Lung (tissue), 12 donors: ENCODE data around the gene LRRC4B. TPM values are rescaled to one million over a fixed set of nuclear protein-coding genes. Genes with fewer than 3 reads are reported as not detected.
"Not testable (repeated sequence)": the region's sequence is repeated elsewhere in the genome, so short reads cannot be mapped to it uniquely, and the experiment has no call there.

Experiments
- ATAC-seq: fragments of 200-7000 bp; cut with Tn5 transposase; one replicate; pipeline ENCODE4 v1.9.1; 2020; ENCODE audit warnings: moderate number of reproducible peaks; ENCODE audit not compliant: insufficient read depth, low FRiP score
- DNase-seq, 3 donors: peaks; one replicate each; pipeline ENCODE4 v3.0.0-alpha.2; 2013 to 2017
- H3K27ac ChIP-seq, 2 donors: one replicate each; pipeline ENCODE4 v1.5.1; 2013; ENCODE audit warnings: mild to moderate bottlenecking in 2 of 2, moderate library complexity in 2 of 2, control low read depth in 1 of 2, inconsistent platforms in 1 of 2, low read depth in 1 of 2, low read length in 1 of 2
- H3K27me3 ChIP-seq, 3 donors: one replicate each; pipeline ENCODE4 v1.5.1; 2013; ENCODE audit warnings: low read length in 2 of 3; ENCODE audit not compliant: control insufficient read depth in 3 of 3, insufficient read depth in 3 of 3
- H3K36me3 ChIP-seq, 4 donors: one replicate each; pipeline ENCODE4 v1.5.1; 2013; ENCODE audit warnings: low read length in 4 of 4, mild to moderate bottlenecking in 1 of 4, moderate library complexity in 1 of 4; ENCODE audit not compliant: control insufficient read depth in 4 of 4, insufficient read depth in 4 of 4
- H3K4me1 ChIP-seq, 5 donors: one replicate each; pipeline ENCODE4 v1.5.1; 2013; ENCODE audit warnings: low read length in 5 of 5, mild to moderate bottlenecking in 2 of 5, moderate library complexity in 1 of 5; ENCODE audit not compliant: control insufficient read depth in 5 of 5, insufficient read depth in 5 of 5
- H3K4me3 ChIP-seq: one replicate; pipeline ENCODE4 v1.5.1; 2013; ENCODE audit warnings: mild to moderate bottlenecking, control low read depth, moderate library complexity
- H3K9ac ChIP-seq, 2 donors: one replicate each; pipeline ENCODE4 v1.5.1; 2013; ENCODE audit warnings: low read length in 2 of 2, control low read depth in 1 of 2; ENCODE audit not compliant: insufficient read depth in 1 of 2
- H3K9me3 ChIP-seq, 4 donors: one replicate each; pipeline ENCODE4 v1.5.1; 2013; ENCODE audit warnings: low read length in 3 of 4, mild to moderate bottlenecking in 1 of 4, moderate library complexity in 1 of 4; ENCODE audit not compliant: control insufficient read depth in 4 of 4, insufficient read depth in 3 of 4
- CTCF ChIP-seq: IDR thresholded peaks from 2 replicates; pipeline ENCODE4 v1.5.1; 2012; ENCODE audit warnings: mild to moderate bottlenecking; ENCODE audit errors: control extremely low read depth, extremely low read depth
- WGBS, 2 donors: extraction: QIAGEN DNeasy Blood & Tissue Kit; methylation state at CpG; one replicate each; pipeline ENCODE4 v1.1.7; 2013; 5-methylcytosine and 5-hydroxymethylcytosine counted together
- polyA plus RNA-seq, 2 donors: library from polyadenylated mRNA; stranded (reverse); fragments of 200-250 nt; gene quantifications; one replicate each; pipeline ENCODE4 v1.2.1, GENCODE V29; 2013
- total RNA-seq, 2 donors: library from RNA; depleted of rRNA in 1 of 2; stranded (reverse); fragments of >200 nt in 1 of 2; gene quantifications; one replicate each; pipeline ENCODE4 v1.2.1, GENCODE V29; 2014 to 2021
- donor health status: control.
- donor health status: control.
- donor health status: Bipolar disorder and iron deficiency.
- donor health status: healthy.
- donor health status: DM: yes; HTN: yes; CAD: no.

LRRC4B gene
- total and polyA plus RNA-seq, 4 donors = 1.7 to 10.8 (median 2.7) TPM

DNA sequence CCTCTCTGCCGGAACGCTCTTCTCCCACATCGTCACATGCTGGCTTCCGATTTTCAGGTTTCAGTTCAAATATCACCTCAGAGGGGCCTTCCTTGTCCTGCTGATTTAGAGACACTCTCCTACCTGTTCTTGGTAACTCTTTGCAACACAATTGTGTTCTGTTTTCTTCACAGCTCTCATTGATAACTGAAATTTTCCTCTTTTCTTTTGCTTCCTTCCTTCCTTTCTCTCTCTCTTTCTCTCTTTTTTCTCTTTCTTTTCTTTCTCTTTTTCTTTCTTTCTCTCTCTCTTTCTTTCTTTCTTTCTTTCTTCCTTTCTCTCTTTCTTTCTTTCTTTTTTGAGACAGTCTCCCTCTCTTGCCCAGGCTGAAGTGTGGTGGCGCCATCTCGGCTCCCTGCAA lies 12.0 kb upstream of the LRRC4B start:
- peaks cover 0 to 5% (median under 1%) of the 10 kb centered on the region in 3 donors for H3K27me3 ChIP-seq
- no peak overlapping the region for H3K4me3 ChIP-seq
- DNase-seq (no peak), ATAC-seq (no peak)
- peaks cover 0 to 4% (median 0%) of the 10 kb centered on the region in 4 donors for H3K9me3 ChIP-seq
- no peaks in the 10 kb centered on the region for H3K36me3 ChIP-seq
- no peak overlapping the region for H3K27ac ChIP-seq
- TF ChIP-seq CTCF = no peak
- no peak overlapping the region for H3K9ac ChIP-seq
- 91 to 93% methylated on average over 6 of the region's 6 CpGs for WGBS, 2 donors
- no peaks in the 10 kb centered on the region for H3K4me1 ChIP-seq

GRCh38 chr19:50576769-50577168 lies 8.5 kb upstream of the LRRC4B start:
- ATAC-seq, H3K27me3 ChIP-seq, H3K4me3 ChIP-seq, DNase-seq, H3K27ac ChIP-seq, H3K9me3 ChIP-seq, H3K36me3 ChIP-seq, H3K4me1 ChIP-seq, H3K9ac ChIP-seq: not testable (repeated sequence)
- 82% methylated on average over 3 of the region's 3 CpGs; no CpG with 5 or more reads in 1 of the 2 donors for WGBS, 2 donors

GRCh38 chr19:50573741-50574461 lies 5.7 kb upstream of the LRRC4B start:
- Histone ChIP-seq H3K27me3 (peaks cover 0 to 4% (median 3%) of the 10 kb centered on the region in 3 donors), H3K4me1 (no peaks in the 10 kb centered on the region), H3K36me3 (no peaks in the 10 kb centered on the region), H3K9ac (no peak overlapping the region), H3K27ac (no peak overlapping the region), H3K9me3 (no peaks in the 10 kb centered on the region), H3K4me3 (no peak overlapping the region)
- 76 to 77% methylated on average over 13 of the region's 13 CpGs for WGBS, 2 donors
- ATAC-seq = no peak
- DNase-seq = no peak
- TF ChIP-seq CTCF = no peak

- ATAC-seq = no peak
- peaks cover 0 to 3% (median 0%) of the 10 kb centered on the region in 5 donors for H3K4me1 ChIP-seq
- DNase-seq = no peak
- WGBS, 2 donors = 76 to 83% methylated on average over 11 of the region's 11 CpGs
- peaks cover 0 to 21% (median 7%) of the 10 kb centered on the region in 3 donors for H3K27me3 ChIP-seq
- no peaks in the 10 kb centered on the region for H3K36me3 ChIP-seq
- H3K4me3 ChIP-seq = no peak overlapping the region
- TF ChIP-seq CTCF = no peak
- H3K9ac ChIP-seq = no peak overlapping the region
- no peak overlapping the region for H3K27ac ChIP-seq
- H3K9me3 ChIP-seq = no peaks in the 10 kb centered on the region
Measured at GRCh38 chr19:50570997-50571396, 2.8 kb upstream of the LRRC4B start.
